Caki2 (cell line): ENCODE results near the gene CTSD. TPM values are rescaled to one million over a fixed set of nuclear protein-coding genes. Genes with fewer than 3 reads are reported as not detected.

ENCODE experiments used
- DNase-seq: peaks from one replicate; pipeline ENCODE4 v3.0.0-alpha.2; 2015; ENCODE audit warnings: low read depth
- in situ Hi-C: cut with HindIII; loops from 2 replicates; pipeline ENCODE4 v1.10.0; 2016; ENCODE audit warnings: low sequenced_read_pairs, low pct_unique_long_range_greater_than_20kb, mixed read lengths
- total RNA-seq: library from RNA; depleted of rRNA; stranded (reverse); fragments of >200 nt; shearing (Covaris generic); gene quantifications from 2 replicates; pipeline ENCODE4 v1.2.3, GENCODE V29; 2014; ENCODE audit warnings: low replicate concordance

Gene CTSD
- total RNA-seq, 1 experiment from 2014 or later = 1,654 TPM

DNA sequence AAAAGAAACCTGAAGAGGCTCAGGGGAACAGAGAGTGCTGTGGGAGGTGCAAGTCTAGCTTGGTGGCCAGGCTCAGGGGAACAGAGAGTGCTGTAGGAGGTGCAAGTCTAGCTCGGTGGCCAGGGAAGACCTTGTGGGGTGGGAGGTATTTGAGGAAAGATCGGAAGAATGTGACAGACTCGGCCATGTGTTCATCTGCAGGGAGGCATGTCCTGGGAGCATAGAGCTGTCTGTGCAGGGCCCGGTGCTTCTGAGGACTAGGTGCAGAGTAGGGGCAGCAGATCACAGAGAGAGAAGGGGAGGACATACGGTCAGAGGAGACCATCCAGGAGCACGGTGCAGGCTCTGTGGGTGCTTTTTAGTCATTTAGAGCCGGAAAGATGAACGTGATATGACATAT is 24.2 kb downstream of the CTSD start:
- DNase-seq = no peak
- in situ Hi-C loops = no loop called here

DNA sequence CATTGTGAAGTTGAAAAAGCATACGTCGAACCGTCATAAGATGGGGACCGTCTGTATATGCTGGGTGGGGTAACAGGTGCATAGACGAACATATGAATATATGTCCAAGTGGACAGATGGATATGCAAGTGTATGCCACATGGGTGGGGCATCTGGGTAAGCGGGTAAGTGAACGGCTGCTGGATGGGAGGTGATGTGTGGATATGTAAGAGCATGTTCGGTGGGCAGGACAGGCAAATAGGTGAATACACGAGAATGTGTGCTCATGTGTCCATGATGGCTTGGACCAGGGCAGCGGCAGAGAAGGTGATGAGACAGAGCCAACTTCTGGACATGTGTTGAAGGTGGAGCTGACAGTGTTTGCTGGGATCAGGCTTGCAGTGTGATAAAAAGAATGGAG is 25.3 kb downstream of the CTSD start:
- in situ Hi-C loops = no loop called here
- no peak for DNase-seq

DNA sequence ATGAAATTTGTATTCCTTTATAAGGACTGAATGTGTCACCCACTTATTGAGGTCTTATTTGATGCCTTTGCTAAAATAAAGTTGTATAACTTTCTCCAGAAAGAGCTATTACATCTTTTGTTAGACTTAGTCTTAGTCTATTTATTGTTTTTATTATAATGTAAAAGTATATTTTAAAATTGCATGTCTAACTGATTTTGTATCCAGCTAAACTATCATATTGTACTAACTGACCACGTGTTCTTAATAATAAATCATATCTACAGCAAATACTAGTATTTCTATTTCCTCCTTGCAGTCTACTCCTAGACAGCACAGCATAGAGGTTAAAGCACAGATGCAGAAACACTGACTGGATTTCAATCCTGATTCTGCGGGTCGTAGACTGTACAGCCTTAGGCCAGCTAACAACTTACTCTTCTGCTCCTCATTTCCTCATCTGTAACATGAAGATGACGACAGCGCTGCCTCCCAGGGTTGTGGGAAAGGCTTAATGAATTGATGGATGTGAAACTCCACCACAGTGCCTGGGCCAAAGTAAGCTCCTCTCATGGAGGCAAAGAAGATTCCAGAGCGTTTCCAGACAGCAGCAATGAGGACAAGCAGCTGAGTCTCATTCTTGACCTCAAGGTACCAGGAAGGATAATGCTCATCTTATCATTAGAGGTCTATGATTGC is 26.5 kb downstream of the CTSD start:
- no peak for DNase-seq
- in situ Hi-C loops = no loop called here

DNA sequence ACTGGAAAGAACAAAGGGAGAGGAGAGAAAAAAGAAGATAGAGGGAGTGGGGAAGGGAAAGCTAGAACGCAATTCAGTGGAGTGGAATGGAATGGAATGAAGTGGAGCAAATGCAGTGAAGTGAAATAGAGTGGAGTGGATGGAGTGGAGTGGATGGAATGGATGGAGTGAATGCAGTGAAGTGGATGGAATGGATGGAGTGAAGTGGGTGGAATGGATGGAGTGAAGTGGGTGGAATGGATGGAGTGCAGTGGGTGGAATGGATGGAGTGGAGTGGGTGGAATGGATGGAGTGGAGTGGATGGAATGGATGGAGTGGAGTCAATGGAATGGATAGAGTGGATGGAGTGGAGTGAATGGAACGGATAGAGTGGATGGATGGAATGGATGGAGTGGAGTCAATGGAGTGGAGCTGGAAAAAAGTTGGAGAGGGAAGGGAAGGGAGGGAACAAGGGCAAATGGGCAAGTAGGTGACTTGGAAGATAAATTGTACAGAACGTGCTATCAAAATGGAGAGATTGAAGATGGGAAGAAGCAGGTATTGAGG is 27.2 kb downstream of the CTSD start:
- in situ Hi-C loops = no loop called here
- no peak for DNase-seq

DNA sequence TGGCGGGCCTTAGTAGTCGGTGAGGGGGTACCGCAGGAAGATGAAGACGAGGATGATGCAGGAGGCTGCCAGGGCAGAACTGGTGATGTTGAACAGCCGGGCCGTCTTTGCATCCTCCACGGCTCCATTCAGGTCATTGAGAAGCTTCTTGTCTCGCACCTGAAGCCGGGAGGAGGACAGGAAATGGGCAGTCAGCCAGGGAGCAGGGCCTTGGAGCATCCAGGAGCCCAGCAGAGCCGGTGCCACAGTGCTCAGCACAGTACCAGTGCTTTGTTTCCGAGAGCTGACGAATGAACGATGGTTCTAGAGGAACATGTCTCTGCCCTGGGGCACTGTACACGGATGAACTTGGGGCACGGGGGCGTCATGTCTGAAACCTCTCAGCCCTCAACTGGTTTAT is 28.5 kb downstream of the CTSD start:
- in situ Hi-C loops = no loop called here
- no peak for DNase-seq

DNA sequence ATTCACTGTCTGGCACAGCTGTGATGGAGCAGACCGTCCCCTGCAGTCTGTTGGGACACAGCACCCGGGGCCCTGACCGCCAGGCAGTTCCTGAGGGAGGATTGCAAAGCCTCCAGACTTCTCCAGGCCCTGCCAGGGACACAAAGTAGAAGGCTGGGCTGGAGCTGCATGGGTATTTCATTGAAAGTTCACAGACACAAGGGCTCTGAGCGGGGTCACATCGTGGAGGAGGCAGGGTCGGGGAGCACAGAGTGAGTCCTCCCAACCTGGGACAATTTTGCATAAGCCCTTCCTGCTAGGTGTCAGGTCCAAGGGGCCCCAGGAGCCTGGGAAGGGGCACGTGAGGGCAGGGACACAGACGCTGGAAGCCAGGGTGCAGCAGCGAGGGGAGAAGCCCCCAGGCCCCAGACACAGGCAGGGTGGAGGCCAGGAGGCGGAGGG is 29.1 kb downstream of the CTSD start:
- no peak for DNase-seq
- in situ Hi-C loops = no loop called here

DNA sequence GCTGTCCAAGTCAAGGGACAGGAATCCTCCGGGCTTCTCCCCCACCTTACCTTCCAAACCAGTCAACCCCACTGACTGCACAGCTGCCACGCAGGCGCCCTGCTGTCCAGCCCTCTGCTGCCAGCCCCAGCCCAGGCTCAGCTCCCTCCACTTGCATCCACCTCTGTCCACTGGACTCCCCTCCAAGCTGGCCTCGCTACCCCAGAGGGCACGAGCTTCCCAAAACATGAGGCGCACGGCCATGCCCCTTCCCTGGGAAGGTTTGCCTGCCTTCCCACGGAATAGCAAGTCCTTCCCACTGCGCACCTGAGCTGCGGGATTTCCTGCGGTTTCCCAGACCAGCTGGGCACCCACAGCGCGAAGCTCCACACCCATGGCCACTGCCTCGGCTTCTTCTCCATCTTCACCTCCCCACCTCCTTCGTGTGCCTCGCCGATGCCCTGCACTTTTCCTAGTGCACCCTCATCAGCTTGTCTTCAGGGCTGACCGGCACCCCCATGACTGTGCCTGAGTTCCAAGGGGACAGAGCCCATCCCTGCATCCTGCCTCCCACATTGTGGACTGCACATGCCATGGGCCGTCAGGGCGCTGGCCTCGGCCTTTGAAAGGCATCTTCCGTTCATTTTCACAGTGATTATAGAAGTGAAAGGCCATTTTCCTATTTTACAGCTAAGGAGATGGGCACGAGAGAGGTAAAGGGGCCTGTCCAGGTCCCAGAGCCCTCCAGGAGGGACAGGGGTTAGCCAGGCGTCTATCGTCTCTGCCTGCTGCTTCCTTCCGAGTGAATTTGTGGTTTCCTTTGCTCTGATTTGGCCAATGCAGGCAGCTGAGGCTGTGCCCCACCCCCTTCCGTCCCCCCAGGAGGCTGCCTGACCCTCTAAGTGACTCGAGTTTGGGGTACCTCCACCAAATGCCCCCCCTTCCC is 29.7 kb downstream of the CTSD start:
- no peak for DNase-seq
- in situ Hi-C loops = no loop called here

DNA sequence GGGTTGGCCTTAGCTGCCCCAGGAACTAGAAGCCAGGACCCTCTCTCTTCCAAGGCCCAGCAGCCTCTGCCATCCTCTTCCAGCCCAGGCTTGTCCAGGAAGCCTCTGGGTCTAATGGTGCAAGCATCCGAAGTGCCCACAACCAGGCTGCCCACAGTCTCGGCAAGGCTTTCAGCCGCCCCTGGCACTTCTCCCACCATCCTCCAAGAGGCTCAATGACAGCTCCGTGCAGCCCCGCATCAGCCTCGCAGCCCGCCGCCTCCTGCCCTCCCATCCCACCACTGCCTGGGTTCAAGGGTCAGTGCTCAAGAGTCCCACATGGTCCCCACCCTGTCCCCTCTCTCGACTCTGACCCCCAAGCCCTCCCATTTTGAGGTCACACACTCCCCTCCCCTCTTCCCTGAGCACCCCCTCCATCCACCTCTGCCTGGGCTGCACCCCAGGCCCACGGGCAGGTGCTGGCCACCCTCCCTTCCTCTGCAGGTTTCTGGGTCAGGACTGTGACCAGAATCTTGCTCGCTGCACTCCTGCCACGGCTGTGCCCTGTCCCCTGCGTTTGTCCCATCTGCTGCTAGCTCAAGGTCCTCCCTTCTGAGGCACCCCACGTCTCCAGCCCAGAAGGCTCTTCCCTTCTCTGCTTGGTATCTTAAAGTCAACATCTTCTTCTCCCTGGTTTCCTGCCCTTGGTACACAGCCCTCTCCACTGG is 30.6 kb downstream of the CTSD start:
- DNase-seq = no peak
- in situ Hi-C loops = no loop called here

DNA sequence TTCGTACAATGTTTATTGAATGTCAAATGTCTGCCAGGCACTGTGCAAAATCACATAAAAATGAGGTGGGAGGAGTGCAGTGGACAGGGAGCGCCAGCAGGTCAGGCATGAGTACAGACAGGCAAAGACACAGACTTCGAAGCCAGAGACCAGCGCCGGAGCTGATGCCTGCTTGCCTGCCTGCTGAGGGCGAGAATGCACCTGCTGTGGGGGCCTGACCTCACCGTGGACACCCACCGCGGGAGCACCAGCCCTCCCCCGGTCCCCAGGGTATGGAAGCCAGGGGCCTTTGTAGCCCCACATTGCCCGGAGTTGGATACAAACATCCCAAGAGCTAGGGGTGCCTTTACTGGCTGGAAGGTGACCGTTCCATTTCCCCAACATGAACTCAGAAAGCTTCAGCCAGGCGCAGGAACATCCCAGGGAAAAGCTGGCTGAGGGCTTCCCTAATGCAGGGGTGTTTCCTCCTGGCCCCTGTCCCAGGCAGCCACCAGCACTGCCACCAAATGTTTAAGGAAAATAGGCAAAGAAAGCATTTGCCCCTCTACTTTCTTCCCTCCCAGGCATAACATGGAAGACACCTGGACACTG is 31.2 kb downstream of the CTSD start:
- DNase-seq = no peak
- in situ Hi-C loops = no loop called here

DNA sequence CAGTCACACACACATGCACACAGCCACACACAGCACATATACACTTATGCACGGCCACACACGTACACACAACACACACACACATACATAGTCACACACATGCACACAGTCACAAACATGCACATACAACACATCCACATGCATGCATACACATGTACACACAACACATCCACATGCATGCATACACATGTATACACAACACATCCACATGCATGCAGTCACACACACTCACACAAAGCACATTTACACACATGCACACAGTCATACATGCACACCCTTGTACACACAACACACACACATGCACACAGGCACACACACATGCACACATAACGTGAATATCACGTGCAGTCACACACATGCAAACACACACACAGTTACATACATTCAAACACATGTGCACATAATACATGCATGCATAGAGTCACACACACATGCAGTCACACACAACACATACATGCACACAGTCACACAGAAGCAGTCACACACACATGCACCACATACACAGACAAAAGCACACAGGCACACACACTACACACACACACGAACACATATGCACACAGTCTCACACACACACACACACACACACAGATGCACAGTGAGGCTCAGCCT is 32.2 kb downstream of the CTSD start:
- in situ Hi-C loops = no loop called here
- DNase-seq = no peak

DNA sequence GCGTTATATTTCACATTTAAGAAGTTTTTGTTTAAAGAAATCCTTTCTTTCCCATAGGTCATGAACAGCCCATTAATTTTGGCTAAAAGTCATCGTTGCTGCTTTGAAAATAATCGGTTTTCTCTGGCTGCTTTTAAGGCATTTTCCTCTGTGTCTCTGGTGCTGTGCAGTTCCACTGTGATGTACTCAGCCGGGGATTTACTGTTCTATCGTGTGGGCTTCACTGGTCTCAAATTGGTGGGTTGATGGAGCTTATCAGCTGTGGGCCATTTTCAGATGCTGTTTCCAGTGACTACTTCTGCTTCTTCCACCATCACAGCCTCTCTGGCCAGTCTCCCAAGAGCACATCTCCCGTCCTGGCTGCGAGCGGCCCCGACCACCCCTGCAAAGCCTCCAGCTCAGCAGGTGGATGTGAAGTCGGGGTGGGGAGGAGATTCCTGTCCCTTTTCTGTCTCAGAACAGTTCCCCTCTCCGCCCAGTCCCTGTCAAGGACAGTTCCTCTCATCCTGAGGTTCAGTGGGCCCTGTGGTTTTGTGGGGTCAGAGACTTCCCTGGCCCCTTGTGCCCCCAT is 33.6 kb downstream of the CTSD start:
- no peak for DNase-seq
- in situ Hi-C loops = no loop called here

DNA sequence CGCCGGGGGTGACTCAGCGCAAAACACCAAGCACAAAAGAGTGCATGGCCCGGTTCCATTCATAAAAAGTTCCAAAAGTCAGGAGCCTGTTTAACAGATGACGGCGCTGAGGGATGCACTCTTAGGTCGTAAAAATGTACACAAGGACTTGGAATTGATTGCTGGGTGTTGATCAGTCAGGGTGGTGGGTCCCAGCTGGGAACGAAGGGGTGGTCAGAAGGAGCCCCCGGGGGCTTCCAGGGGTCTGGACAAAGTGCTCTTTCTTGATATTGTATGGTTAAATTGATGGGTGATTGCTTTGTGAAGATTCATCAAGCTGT is 34.1 kb downstream of the CTSD start:
- DNase-seq = no peak

DNA sequence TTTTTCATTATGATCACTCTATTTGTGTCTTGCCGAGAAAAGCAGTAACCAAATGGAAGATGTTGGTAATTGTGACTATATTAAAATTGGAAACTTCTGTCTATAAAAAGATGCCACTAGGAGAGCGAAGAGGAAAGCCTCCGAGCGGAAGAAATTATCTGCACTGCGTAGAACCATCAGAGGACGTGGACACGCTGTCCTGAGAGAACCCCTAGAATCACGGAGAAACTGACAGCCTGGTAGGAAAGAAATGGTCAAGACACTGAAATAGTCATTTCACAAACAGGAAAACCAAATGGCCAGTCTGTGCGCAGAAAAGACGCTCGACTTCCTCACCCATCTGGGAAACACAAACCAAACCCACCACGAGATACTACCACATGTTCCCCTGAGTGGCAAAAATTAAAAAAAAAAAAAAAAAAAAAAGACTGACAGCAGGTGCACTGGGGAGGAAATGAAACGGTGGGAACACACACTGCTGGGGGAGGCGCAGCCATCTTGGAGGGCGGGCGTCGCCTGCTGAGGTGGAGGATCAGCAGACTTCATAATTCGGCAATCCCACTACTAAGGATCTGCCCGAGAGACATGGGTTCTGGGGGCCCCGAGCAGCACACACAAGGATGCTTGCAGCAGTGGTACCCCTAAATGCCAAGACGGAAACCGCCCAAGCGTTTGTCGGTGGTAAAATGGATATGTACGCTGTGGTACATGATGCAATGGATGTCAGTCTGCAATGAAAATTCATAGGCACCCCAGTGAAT is 34.6 kb downstream of the CTSD start:
- in situ Hi-C loops = no loop called here
- DNase-seq = no peak

More for the DNA sequence above, 34.1 kb downstream of the CTSD start:
- in situ Hi-C loops = no loop called here

DNA sequence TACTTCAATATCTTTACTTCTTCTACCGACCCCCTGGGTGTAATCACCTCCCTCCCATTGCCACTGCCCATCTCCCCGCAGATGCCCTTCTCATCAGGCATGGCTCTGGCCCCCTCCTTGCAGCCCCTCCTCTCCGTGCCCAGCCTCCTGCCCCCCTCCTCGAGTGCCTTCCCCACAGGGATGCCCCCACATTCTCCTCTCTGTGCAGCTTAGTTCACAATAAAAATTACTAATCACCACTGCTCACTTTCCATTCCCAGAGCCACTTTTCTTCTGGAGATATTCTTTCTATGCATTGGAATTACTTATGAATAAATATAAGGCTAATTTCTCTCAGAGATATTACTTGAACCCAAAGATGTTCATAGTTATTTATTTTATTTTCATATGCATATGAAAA is 35.4 kb downstream of the CTSD start:
- in situ Hi-C loops = no loop called here

DNA sequence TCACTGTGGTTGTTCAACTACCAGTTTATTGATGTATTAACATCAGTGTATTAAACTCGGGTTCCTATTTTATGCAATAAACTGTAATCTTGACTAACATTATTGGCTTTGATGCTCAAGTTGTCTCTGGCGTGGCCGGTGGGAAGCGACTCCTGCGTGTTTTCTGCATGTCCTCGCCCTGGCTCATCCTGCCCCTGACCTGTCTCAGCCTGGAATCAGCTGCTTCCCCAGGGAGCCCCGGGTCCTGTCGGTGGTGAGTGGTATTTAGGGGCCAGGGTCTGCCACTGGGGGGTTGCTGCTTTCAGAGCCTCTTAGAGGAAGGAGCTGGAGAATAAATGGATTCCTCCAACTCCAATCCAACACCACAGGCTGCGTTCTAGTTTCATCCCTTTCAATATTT is 35.9 kb downstream of the CTSD start:
- DNase-seq = no peak
- in situ Hi-C loops = no loop called here

More for the DNA sequence above, 35.4 kb downstream of the CTSD start:
- DNase-seq = no peak

DNA sequence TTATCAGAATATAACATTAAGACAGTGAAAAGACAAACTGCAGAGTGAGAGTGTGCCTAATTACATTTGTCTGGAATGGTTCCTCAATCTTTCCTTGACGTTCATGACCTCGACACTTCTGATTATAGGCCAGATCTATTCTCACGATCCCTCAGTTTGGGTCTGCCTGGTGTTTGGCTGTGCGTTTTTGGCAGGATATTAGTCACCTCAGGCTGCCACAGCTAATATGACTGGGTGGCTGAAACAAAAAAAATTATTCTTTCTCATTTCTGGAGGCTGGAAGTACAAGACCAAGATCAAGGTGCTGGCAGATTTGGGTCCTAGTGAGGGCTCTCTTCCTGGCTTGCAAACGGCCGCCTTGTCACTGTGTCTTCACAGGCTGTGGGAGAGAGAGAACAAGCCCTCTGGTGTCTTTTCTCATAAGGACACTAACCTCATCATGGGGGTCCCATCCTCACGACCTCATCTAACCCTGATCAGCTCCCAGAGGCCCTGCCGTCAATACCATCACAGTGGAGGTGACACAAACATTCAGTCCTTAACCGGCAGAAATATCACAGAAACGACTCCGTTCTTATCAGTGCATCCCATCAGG is 36.5 kb downstream of the CTSD start:
- DNase-seq = no peak
- in situ Hi-C loops = no loop called here

DNA sequence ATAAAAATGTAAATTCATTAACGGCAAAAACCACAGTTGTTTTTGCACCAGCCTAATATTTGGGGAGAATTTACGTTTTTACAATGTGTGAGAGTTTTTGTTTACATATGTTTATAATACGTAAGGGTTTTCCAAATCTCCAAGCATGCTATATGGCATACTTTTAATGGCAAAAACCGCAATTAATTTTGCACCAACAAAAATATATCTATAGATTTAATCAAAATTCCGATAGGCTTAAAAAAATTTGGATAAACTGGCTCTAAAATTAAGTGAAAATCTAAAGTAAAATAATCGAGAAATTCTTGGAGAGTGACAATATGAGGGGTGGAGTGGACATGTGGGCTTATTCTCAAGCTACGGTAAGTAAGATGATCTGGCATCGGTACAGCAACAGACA is 43.9 kb downstream of the CTSD start:
- no peak for DNase-seq
- in situ Hi-C loops = no loop called here
